Measurements from ENCODE around the gene TSPAN11.

TSPAN11 gene

GRCh38 chr12:31029916-31030562 lies 103.5 kb downstream of the TSPAN11 start:
- Histone ChIP-seq H3K9me3 (ENCODE audit: insufficient read depth, low read depth, low read length) (no peaks in the 10 kb centered on the region), H3K27ac (ENCODE audit: low read length) (no peak overlapping the region), H3K27me3 (ENCODE audit: insufficient read depth, low read length) (no peaks in the 10 kb centered on the region), H3K9ac (ENCODE audit: low read depth, low read length) (no peak overlapping the region), H3K36me3 (ENCODE audit: insufficient read depth, low read depth, low read length) (no peaks in the 10 kb centered on the region), H3K4me3 (ENCODE audit: low read length) (no peak overlapping the region), H3K4me1 (ENCODE audit: insufficient read depth, low read length) (no peaks in the 10 kb centered on the region)

- no peaks in the 10 kb centered on the region for H3K4me1 ChIP-seq (ENCODE audit: insufficient read depth, low read length)
- H3K9ac ChIP-seq (ENCODE audit: low read depth, low read length), result no peak overlapping the region
- no peaks in the 10 kb centered on the region for H3K9me3 ChIP-seq (ENCODE audit: insufficient read depth, low read depth, low read length)
- H3K27me3 ChIP-seq (ENCODE audit: insufficient read depth, low read length), result no peaks in the 10 kb centered on the region
- H3K4me3 ChIP-seq (ENCODE audit: low read length), result no peak overlapping the region
- no peak overlapping the region for H3K27ac ChIP-seq (ENCODE audit: low read length)
- H3K36me3 ChIP-seq (ENCODE audit: insufficient read depth, low read depth, low read length), result no peaks in the 10 kb centered on the region
Measured at GRCh38 chr12:31031951-31032335, 105.4 kb downstream of the TSPAN11 start.

- H3K9ac ChIP-seq (ENCODE audit: low read depth, low read length), result no peak overlapping the region
- H3K27ac ChIP-seq (ENCODE audit: low read length), result no peak overlapping the region
- H3K27me3 ChIP-seq (ENCODE audit: insufficient read depth, low read length), result no peaks in the 10 kb centered on the region; the same call in 1 of the 2 replicates
- H3K9me3 ChIP-seq (ENCODE audit: insufficient read depth, low read depth, low read length), result no peaks in the 10 kb centered on the region
- H3K36me3 ChIP-seq (ENCODE audit: insufficient read depth, low read depth, low read length), result no peaks in the 10 kb centered on the region
- H3K4me3 ChIP-seq (ENCODE audit: low read length), result no peak overlapping the region
- no peaks in the 10 kb centered on the region for H3K4me1 ChIP-seq (ENCODE audit: insufficient read depth, low read length)
Measured at GRCh38 chr12:31033146-31033545, 106.6 kb downstream of the TSPAN11 start.

GRCh38 chr12:31033681-31034080 lies 107.1 kb downstream of the TSPAN11 start:
- Histone ChIP-seq H3K4me1 (ENCODE audit: insufficient read depth, low read length) (no peaks in the 10 kb centered on the region), H3K9me3 (ENCODE audit: insufficient read depth, low read depth, low read length) (no peaks in the 10 kb centered on the region), H3K27ac (ENCODE audit: low read length) (no peak overlapping the region), H3K36me3 (ENCODE audit: insufficient read depth, low read depth, low read length) (no peaks in the 10 kb centered on the region), H3K9ac (ENCODE audit: low read depth, low read length) (no peak overlapping the region), H3K27me3 (ENCODE audit: insufficient read depth, low read length) (no peaks in the 10 kb centered on the region; the same call in 1 of the 2 replicates), H3K4me3 (ENCODE audit: low read length) (no peak overlapping the region)

- Histone ChIP-seq H3K36me3 (ENCODE audit: insufficient read depth, low read depth, low read length) (no peaks in the 10 kb centered on the region), H3K27me3 (ENCODE audit: insufficient read depth, low read length) (no peaks in the 10 kb centered on the region; the same call in 1 of the 2 replicates), H3K9me3 (ENCODE audit: insufficient read depth, low read depth, low read length) (no peaks in the 10 kb centered on the region), H3K4me3 (ENCODE audit: low read length) (no peak overlapping the region), H3K27ac (ENCODE audit: low read length) (no peak overlapping the region), H3K9ac (ENCODE audit: low read depth, low read length) (no peak overlapping the region), H3K4me1 (ENCODE audit: insufficient read depth, low read length) (no peaks in the 10 kb centered on the region)
Measured at GRCh38 chr12:31034372-31034771, 107.8 kb downstream of the TSPAN11 start.

GRCh38 chr12:31035226-31035625 lies 108.7 kb downstream of the TSPAN11 start:
- Histone ChIP-seq H3K27me3 (ENCODE audit: insufficient read depth, low read length) (no peaks in the 10 kb centered on the region; the same call in 1 of the 2 replicates), H3K9ac (ENCODE audit: low read depth, low read length) (no peak overlapping the region), H3K27ac (ENCODE audit: low read length) (no peak overlapping the region), H3K4me3 (ENCODE audit: low read length) (no peak overlapping the region), H3K9me3 (ENCODE audit: insufficient read depth, low read depth, low read length) (no peaks in the 10 kb centered on the region), H3K4me1 (ENCODE audit: insufficient read depth, low read length) (no peaks in the 10 kb centered on the region), H3K36me3 (ENCODE audit: insufficient read depth, low read depth, low read length) (no peaks in the 10 kb centered on the region)

GRCh38 chr12:31035967-31036665 lies 109.6 kb downstream of the TSPAN11 start:
- Histone ChIP-seq H3K4me3 (ENCODE audit: low read length) (no peak overlapping the region), H3K9me3 (ENCODE audit: insufficient read depth, low read depth, low read length) (no peaks in the 10 kb centered on the region), H3K36me3 (ENCODE audit: insufficient read depth, low read depth, low read length) (no peaks in the 10 kb centered on the region), H3K9ac (ENCODE audit: low read depth, low read length) (no peak overlapping the region), H3K4me1 (ENCODE audit: insufficient read depth, low read length) (no peaks in the 10 kb centered on the region), H3K27me3 (ENCODE audit: insufficient read depth, low read length) (no peaks in the 10 kb centered on the region; the same call in 1 of the 2 replicates), H3K27ac (ENCODE audit: low read length) (no peak overlapping the region)

- no peaks in the 10 kb centered on the region for H3K9me3 ChIP-seq (ENCODE audit: insufficient read depth, low read depth, low read length)
- no peak overlapping the region for H3K9ac ChIP-seq (ENCODE audit: low read depth, low read length)
- H3K27me3 ChIP-seq (ENCODE audit: insufficient read depth, low read length), result no peaks in the 10 kb centered on the region; the same call in 1 of the 2 replicates
- H3K36me3 ChIP-seq (ENCODE audit: insufficient read depth, low read depth, low read length), result no peaks in the 10 kb centered on the region
- H3K27ac ChIP-seq (ENCODE audit: low read length), result no peak overlapping the region
- no peaks in the 10 kb centered on the region for H3K4me1 ChIP-seq (ENCODE audit: insufficient read depth, low read length)
- no peak overlapping the region for H3K4me3 ChIP-seq (ENCODE audit: low read length)
Measured at GRCh38 chr12:31037028-31037427, 110.5 kb downstream of the TSPAN11 start.

GRCh38 chr12:31037931-31038330 lies 111.4 kb downstream of the TSPAN11 start:
- Histone ChIP-seq H3K9ac (ENCODE audit: low read depth, low read length) (no peak overlapping the region), H3K4me3 (ENCODE audit: low read length) (no peak overlapping the region), H3K27me3 (ENCODE audit: insufficient read depth, low read length) (no peaks in the 10 kb centered on the region; the same call in 1 of the 2 replicates), H3K4me1 (ENCODE audit: insufficient read depth, low read length) (no peaks in the 10 kb centered on the region), H3K27ac (ENCODE audit: low read length) (no peak overlapping the region), H3K36me3 (ENCODE audit: insufficient read depth, low read depth, low read length) (no peaks in the 10 kb centered on the region), H3K9me3 (ENCODE audit: insufficient read depth, low read depth, low read length) (no peaks in the 10 kb centered on the region)

GRCh38 chr12:31041033-31041564 lies 114.6 kb downstream of the TSPAN11 start:
- Histone ChIP-seq H3K27ac (ENCODE audit: low read length) (no peak overlapping the region), H3K4me3 (ENCODE audit: low read length) (no peak overlapping the region), H3K9ac (ENCODE audit: low read depth, low read length) (no peak overlapping the region), H3K9me3 (ENCODE audit: insufficient read depth, low read depth, low read length) (no peaks in the 10 kb centered on the region), H3K36me3 (ENCODE audit: insufficient read depth, low read depth, low read length) (no peaks in the 10 kb centered on the region), H3K27me3 (ENCODE audit: insufficient read depth, low read length) (no peaks in the 10 kb centered on the region; the same call in 1 of the 2 replicates), H3K4me1 (ENCODE audit: insufficient read depth, low read length) (no peaks in the 10 kb centered on the region)
